Activated naive CD8-positive, alpha-beta T cell treated with anti-CD3 and anti-CD28 coated beads, Interleukin-2, amount 10 ng/mL, durations not matched to agents 7 days and 5 days (primary cell): ENCODE measurements around the gene ITPK1. TPM values are rescaled to one million over a fixed set of nuclear protein-coding genes. Genes with fewer than 3 reads are reported as not detected.

Experiments
- ATAC-seq: fragments of 150-1000 bp; cut with Tn5 transposase; one replicate; pipeline ENCODE4 v1.10.0; 2021; ENCODE audit warnings: low read depth, moderate library complexity
- POLR2A ChIA-PET: fragments of 350-600 bp; sonication (Branson Sonifier 250); formaldehyde crosslinking; loops from one replicate; lab custom pipeline; 2021; ENCODE audit warnings: antibody characterized with exemption; lab: Charles Lee
- DNase-seq: peaks from one replicate; pipeline ENCODE4 v3.0.0; 2021
- H3K27ac Mint-ChIP-seq: one replicate; pipeline ENCODE4 v1.8.0; 2022; ENCODE audit warnings: mild to moderate bottlenecking, mixed read lengths
- H3K27me3 Mint-ChIP-seq: one replicate; pipeline ENCODE4 v1.8.0; 2022; ENCODE audit warnings: mild to moderate bottlenecking, moderate library complexity, mixed read lengths
- H3K36me3 Mint-ChIP-seq: one replicate; pipeline ENCODE4 v1.8.0; 2021; ENCODE audit warnings: mild to moderate bottlenecking, mixed read lengths
- H3K4me1 Mint-ChIP-seq: one replicate; pipeline ENCODE4 v1.8.0; 2021; ENCODE audit warnings: mixed read lengths
- H3K4me3 Mint-ChIP-seq: one replicate; pipeline ENCODE4 v1.8.0; 2022; ENCODE audit warnings: mild to moderate bottlenecking, moderate library complexity, mixed read lengths
- H3K9me3 Mint-ChIP-seq: one replicate; pipeline ENCODE4 v1.8.0; 2021; ENCODE audit warnings: mixed read lengths
- total RNA-seq, 2 experiments: library from RNA; stranded (reverse); gene quantifications; one replicate each; pipeline ENCODE4 v1.2.3, GENCODE V29; 2021

Gene ITPK1
- total RNA-seq, 2 experiments from 2014 or later = 89.5 to 94.1 TPM

GRCh38 chr14:92924247-92924646 lies 191.5 kb downstream of the ITPK1 start:
- POLR2A ChIA-PET = no interaction called here
- ATAC-seq = no peak
- H3K27ac Mint-ChIP-seq = no peak overlapping the region
- H3K9me3 Mint-ChIP-seq = no peaks in the 10 kb centered on the region
- H3K27me3 Mint-ChIP-seq = peaks cover 12% of the 10 kb centered on the region
- no peak overlapping the region for H3K4me3 Mint-ChIP-seq
- no peaks in the 10 kb centered on the region for H3K36me3 Mint-ChIP-seq
- DNase-seq = no peak
- peaks cover 3% of the 10 kb centered on the region for H3K4me1 Mint-ChIP-seq

GRCh38 chr14:92923744-92924103 lies 192.0 kb downstream of the ITPK1 start:
- Mint-ChIP-seq H3K36me3 (no peaks in the 10 kb centered on the region), H3K27me3 (peaks cover 12% of the 10 kb centered on the region), H3K27ac (no peak overlapping the region), H3K9me3 (no peaks in the 10 kb centered on the region), H3K4me3 (no peak overlapping the region), H3K4me1 (peaks cover 3% of the 10 kb centered on the region)
- DNase-seq = no peak
- POLR2A ChIA-PET = no interaction called here
- ATAC-seq = no peak

GRCh38 chr14:92922883-92923743 lies 192.6 kb downstream of the ITPK1 start, which contains the start of gene CHGA:
Gene CHGA, plus strand, starts transcription at chr14:92923150. Its CDS starts 210 bp downstream, at chr14:92923360.
- peaks cover 12% of the 10 kb centered on the region for H3K27me3 Mint-ChIP-seq
- H3K27ac Mint-ChIP-seq = no peak within 1 kb of the TSS
- H3K4me3 Mint-ChIP-seq = no peak within 1 kb of the TSS
- peaks cover 3% of the 10 kb centered on the region for H3K4me1 Mint-ChIP-seq
- ATAC-seq (peak; percentile 87), DNase-seq (peak; percentile 84)
- no peaks in the 10 kb centered on the region for H3K36me3 Mint-ChIP-seq
- no peaks in the 10 kb centered on the region for H3K9me3 Mint-ChIP-seq
- POLR2A ChIA-PET = no interaction called here

GRCh38 chr14:92922155-92922735 lies 193.5 kb downstream of the ITPK1 start:
- Mint-ChIP-seq H3K9me3 (no peaks in the 10 kb centered on the region), H3K36me3 (no peaks in the 10 kb centered on the region), H3K4me3 (no peak overlapping the region), H3K27me3 (peaks cover 12% of the 10 kb centered on the region), H3K27ac (no peak overlapping the region), H3K4me1 (peaks cover 3% of the 10 kb centered on the region)
- DNase-seq (no peak), ATAC-seq (no peak)
- POLR2A ChIA-PET = no interaction called here

GRCh38 chr14:92920001-92920400 lies 195.7 kb downstream of the ITPK1 start:
- no peak for DNase-seq
- peaks cover 3% of the 10 kb centered on the region for H3K4me1 Mint-ChIP-seq
- H3K9me3 Mint-ChIP-seq = peaks cover under 1% of the 10 kb centered on the region
- no peak overlapping the region for H3K4me3 Mint-ChIP-seq
- no peak for ATAC-seq
- POLR2A ChIA-PET = no interaction called here
- no peaks in the 10 kb centered on the region for H3K36me3 Mint-ChIP-seq
- H3K27me3 Mint-ChIP-seq = peaks cover 12% of the 10 kb centered on the region
- H3K27ac Mint-ChIP-seq = no peak overlapping the region

- no peak overlapping the region for H3K4me3 Mint-ChIP-seq
- no peak for ATAC-seq
- POLR2A ChIA-PET = no interaction called here
- peaks cover 2% of the 10 kb centered on the region for H3K9me3 Mint-ChIP-seq
- H3K4me1 Mint-ChIP-seq = peaks cover 3% of the 10 kb centered on the region
- DNase-seq = no peak
- H3K27ac Mint-ChIP-seq = no peak overlapping the region
- H3K27me3 Mint-ChIP-seq = peaks cover 12% of the 10 kb centered on the region
- no peaks in the 10 kb centered on the region for H3K36me3 Mint-ChIP-seq
These were observed 197.8 kb downstream of the ITPK1 start for GRCh38 chr14:92917956-92918355.

GRCh38 chr14:92917041-92917940 lies 198.4 kb downstream of the ITPK1 start:
- H3K4me3 Mint-ChIP-seq = no peak overlapping the region

GRCh38 chr14:92916201-92916600 lies 199.5 kb downstream of the ITPK1 start:
- no peaks in the 10 kb centered on the region for H3K4me1 Mint-ChIP-seq
- H3K4me3 Mint-ChIP-seq = no peak overlapping the region
- no peak for ATAC-seq
- H3K36me3 Mint-ChIP-seq = no peaks in the 10 kb centered on the region
- DNase-seq = no peak
- H3K27ac Mint-ChIP-seq = no peak overlapping the region
- no peaks in the 10 kb centered on the region for H3K27me3 Mint-ChIP-seq
- POLR2A ChIA-PET = no interaction called here
- peaks cover 2% of the 10 kb centered on the region for H3K9me3 Mint-ChIP-seq

More at GRCh38 chr14:92917041-92917940, 198.4 kb downstream of the ITPK1 start:
- Mint-ChIP-seq H3K36me3 (no peaks in the 10 kb centered on the region), H3K27ac (no peak overlapping the region), H3K4me1 (peaks cover under 1% of the 10 kb centered on the region), H3K27me3 (peaks cover 8% of the 10 kb centered on the region), H3K9me3 (peaks cover 2% of the 10 kb centered on the region)
- ATAC-seq = no peak
- POLR2A ChIA-PET = no interaction called here
- DNase-seq = no peak

- no peak overlapping the region for H3K4me3 Mint-ChIP-seq
- no peaks in the 10 kb centered on the region for H3K36me3 Mint-ChIP-seq
- no peaks in the 10 kb centered on the region for H3K27me3 Mint-ChIP-seq
- ATAC-seq (no peak), DNase-seq (peak; percentile 69)
- POLR2A ChIA-PET = interaction anchor here (0.7 kb wide), 1 partner anchor 20 kb away, joined by 3 read pairs; no protein-coding TSS in a partner anchor
- peaks cover 2% of the 10 kb centered on the region for H3K9me3 Mint-ChIP-seq
- H3K4me1 Mint-ChIP-seq = no peaks in the 10 kb centered on the region
- H3K27ac Mint-ChIP-seq = no peak overlapping the region
These were observed 201.6 kb downstream of the ITPK1 start for GRCh38 chr14:92914087-92914656.

GRCh38 chr14:92907316-92907911 lies 208.3 kb downstream of the ITPK1 start:
- POLR2A ChIA-PET = no interaction called here
- no peaks in the 10 kb centered on the region for H3K9me3 Mint-ChIP-seq
- peaks cover 9% of the 10 kb centered on the region for H3K27me3 Mint-ChIP-seq
- H3K4me1 Mint-ChIP-seq = peaks cover 14% of the 10 kb centered on the region
- DNase-seq (no peak), ATAC-seq (no peak)
- no peak overlapping the region for H3K27ac Mint-ChIP-seq
- no peaks in the 10 kb centered on the region for H3K36me3 Mint-ChIP-seq
- no peak overlapping the region for H3K4me3 Mint-ChIP-seq

- Mint-ChIP-seq H3K9me3 (no peaks in the 10 kb centered on the region), H3K4me1 (peaks cover 14% of the 10 kb centered on the region), H3K36me3 (no peaks in the 10 kb centered on the region), H3K27ac (no peak overlapping the region), H3K27me3 (peaks cover 10% of the 10 kb centered on the region), H3K4me3 (no peak overlapping the region)
- no peak for DNase-seq
- ATAC-seq = no peak
- POLR2A ChIA-PET = interaction anchor here (0.6 kb wide), 1 partner anchor 390 kb away, joined by 3 read pairs; no protein-coding TSS in a partner anchor
These were observed 208.9 kb downstream of the ITPK1 start for GRCh38 chr14:92906823-92907222.

- POLR2A ChIA-PET = interaction anchor here (0.6 kb wide), 1 partner anchor 390 kb away, joined by 3 read pairs; no protein-coding TSS in a partner anchor
These were observed 209.3 kb downstream of the ITPK1 start for GRCh38 chr14:92906420-92906819.

More at GRCh38 chr14:92906420-92906819, 209.3 kb downstream of the ITPK1 start:
- no peaks in the 10 kb centered on the region for H3K36me3 Mint-ChIP-seq
- DNase-seq (no peak), ATAC-seq (no peak)
- no peak overlapping the region for H3K27ac Mint-ChIP-seq
- H3K4me1 Mint-ChIP-seq = peaks cover 14% of the 10 kb centered on the region
- H3K9me3 Mint-ChIP-seq = no peaks in the 10 kb centered on the region
- peaks cover 10% of the 10 kb centered on the region for H3K27me3 Mint-ChIP-seq
- H3K4me3 Mint-ChIP-seq = no peak overlapping the region
